K562 (cell line): ENCODE results near the gene RARA. TPM values are rescaled to one million over a fixed set of nuclear protein-coding genes. Genes with fewer than 3 reads are reported as not detected.

Experiments
- BRD9 ChIP-seq: fragments of 450-650 bp; IDR thresholded peaks from 2 replicates; pipeline ENCODE4 v1.6.1; 2018; ENCODE audit warnings: low read depth; ENCODE audit not compliant: partially characterized antibody
- FOXK2 ChIP-seq, 2 experiments: fragments of 450-650 bp; IDR thresholded peaks in 1 of 2; conservative IDR thresholded peaks in 1 of 2; 2 replicates each; pipeline ENCODE4 v1.6.1; 2016; ENCODE audit warnings: low read depth in 2 of 2, mild to moderate bottlenecking in 1 of 2
- MLLT1 ChIP-seq, 2 experiments: fragments of 450-650 bp; IDR thresholded peaks; 2 replicates each; pipeline ENCODE4 v1.6.1; 2016
- MLX ChIP-seq, 2 experiments: fragments of 450-650 bp in 1 of 2; sonication (generic) in 1 of 2; formaldehyde crosslinking; conservative IDR thresholded peaks; 2 replicates each; pipeline versions ENCODE4 v1.4.0 to v1.8.1; 2020 to 2022; ENCODE audit warnings: mild to moderate bottlenecking in 1 of 2, missing genetic modification reagents in 1 of 2
- NFE2L1 ChIP-seq: fragments of 450-650 bp; IDR thresholded peaks from 2 replicates; pipeline ENCODE4 v1.6.1; 2016; ENCODE audit warnings: missing genetic modification characterization, low read depth, mild to moderate bottlenecking, missing compliant biosample characterization, moderate library complexity, borderline replicate concordance
- PCBP2 ChIP-seq: fragments of 200-400 bp; formaldehyde crosslinking; IDR thresholded peaks from 2 replicates; pipeline ENCODE4 v1.6.1; 2018; ENCODE audit warnings: low read length, low read depth, mild to moderate bottlenecking, moderate library complexity; ENCODE audit not compliant: poor library complexity, severe bottlenecking
- PTBP1 ChIP-seq: fragments of 200-400 bp; formaldehyde crosslinking; IDR thresholded peaks from 2 replicates; pipeline ENCODE4 v1.6.1; 2017; ENCODE audit warnings: low read depth, low read length
- RBM14 ChIP-seq: fragments of 200-400 bp; formaldehyde crosslinking; IDR thresholded peaks from 2 replicates; pipeline ENCODE4 v1.6.1; 2018; ENCODE audit warnings: low read depth, mild to moderate bottlenecking, low read length, moderate library complexity, borderline replicate concordance; ENCODE audit not compliant: insufficient read depth
- STAT5B ChIP-seq: fragments of 250-450 bp; sonication (Bioruptor Pico); IDR thresholded peaks from 2 replicates; pipeline ENCODE4 v1.8.0; 2021; ENCODE audit warnings: mild to moderate bottlenecking, inconsistent platforms
- TAL1 ChIP-seq: fragments of 450-650 bp; IDR thresholded peaks from 2 replicates; pipeline ENCODE4 v1.6.1; 2016; ENCODE audit warnings: mild to moderate bottlenecking
- ZNF24 ChIP-seq: fragments of 450-650 bp; IDR thresholded peaks from 2 replicates; pipeline ENCODE4 v1.6.1; 2016
- ZNF3 ChIP-seq: fragments of 250-450 bp; sonication (Bioruptor Pico); IDR thresholded peaks from 2 replicates; pipeline ENCODE4 v1.5.0; 2021; ENCODE audit warnings: mild to moderate bottlenecking, moderate library complexity
- polyA plus RNA-seq, 8 experiments: library from polyadenylated mRNA; depleted of rRNA in 4 of 8; stranded (reverse) in 5 of 8; unstranded in 3 of 8; fragments of >200 nt; fragmentation: Nextera tagmentation in 2 of 8; fragmentation: Illumina TruSeq in 1 of 8; extraction: Ambion mirVana in 2 of 8; extraction: Trizol in 1 of 8; gene quantifications; 2 replicates each; pipeline versions ENCODE4 v1.2.1 to v1.2.3, GENCODE V29; 2011 to 2014; ENCODE audit warnings: inconsistent platforms in 1 of 8, missing spikeins in 1 of 8
- total RNA-seq, 7 experiments: library from RNA; depleted of rRNA in 6 of 7; stranded (reverse); fragments of >200 nt in 6 of 7; fragmentation: Illumina TruSeq in 2 of 7; extraction: Trizol in 2 of 7; gene quantifications; 2 replicates each; pipeline versions ENCODE4 v1.2.1 to v1.2.3, GENCODE V29; 2011 to 2021; ENCODE audit warnings: low replicate concordance in 1 of 7
- TF ChIP-seq, protein P1 (sequence below): fragments of 250-450 bp; sonication (Bioruptor Pico); IDR thresholded peaks from 2 replicates; pipeline ENCODE4 v1.5.0; 2020; ENCODE audit warnings: mild to moderate bottlenecking, borderline replicate concordance
- TF ChIP-seq, protein P2 (sequence below): fragments of 200-800 bp; sonication (Bioruptor generic); IDR thresholded peaks from 2 replicates; pipeline ENCODE4 v1.6.1; 2016; ENCODE audit warnings: missing genetic modification characterization, missing compliant biosample characterization
- TF ChIP-seq, protein P3 (sequence below): sonication (generic); formaldehyde crosslinking; IDR thresholded peaks from 2 replicates; pipeline ENCODE4 v1.8.1; 2022; ENCODE audit warnings: missing genetic modification reagents

Gene RARA
- total and polyA plus RNA-seq, 9 of the 15 experiments (the other 6 are each of a cell fraction or from before 2014, with no cell fraction given) = 0.10 to 28.0 (median 7.9) TPM

DNA sequence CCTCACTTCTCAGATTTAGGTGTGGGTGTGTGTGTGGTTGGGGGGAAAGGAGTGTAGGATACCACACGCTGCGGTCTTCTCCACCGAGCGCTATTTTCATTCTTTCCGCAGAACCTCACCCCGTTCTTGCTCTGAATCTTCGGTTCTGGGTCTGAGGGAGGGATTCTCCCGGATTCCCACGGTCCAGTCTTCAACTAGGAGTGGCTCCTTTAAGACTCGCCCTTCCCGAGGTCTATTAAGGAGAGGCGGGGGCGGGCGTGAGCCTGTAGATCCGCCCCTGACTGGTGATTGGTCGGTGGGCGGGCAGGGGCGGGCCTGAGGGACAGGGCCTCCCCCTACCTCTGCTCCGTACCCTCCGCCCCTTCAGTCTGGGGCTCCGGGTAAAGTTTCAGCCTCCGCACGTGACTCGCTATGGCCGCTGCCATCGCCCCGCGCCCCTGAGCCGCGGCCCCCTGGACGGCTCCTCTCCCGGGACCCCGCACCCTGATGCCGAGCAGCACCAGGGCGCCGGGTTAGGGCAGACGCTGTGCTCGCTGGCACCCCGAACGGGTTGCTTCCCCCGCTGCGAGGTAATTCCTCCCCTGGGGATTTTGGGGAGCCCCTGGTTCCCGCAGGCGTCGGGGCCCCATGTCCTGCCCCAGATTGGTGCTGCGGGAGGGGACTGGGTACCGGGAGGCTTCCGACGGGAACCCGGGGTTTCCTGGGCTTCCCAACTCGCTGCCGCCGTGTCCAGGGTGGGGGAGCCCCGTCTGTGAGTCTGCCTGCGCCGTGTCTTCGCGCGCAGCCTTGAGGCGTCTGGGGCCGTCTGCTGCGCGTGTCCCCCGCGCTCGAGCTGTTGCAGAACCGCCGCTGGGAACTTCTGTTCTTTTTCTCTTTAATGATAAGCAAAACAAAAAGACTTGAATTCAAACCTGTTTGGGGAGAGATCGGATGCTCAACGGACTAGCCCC lies 9.2 kb downstream of the RARA start (continued):
- no peak for TF ChIP-seq NFE2L1
- TF ChIP-seq, protein P1, sequence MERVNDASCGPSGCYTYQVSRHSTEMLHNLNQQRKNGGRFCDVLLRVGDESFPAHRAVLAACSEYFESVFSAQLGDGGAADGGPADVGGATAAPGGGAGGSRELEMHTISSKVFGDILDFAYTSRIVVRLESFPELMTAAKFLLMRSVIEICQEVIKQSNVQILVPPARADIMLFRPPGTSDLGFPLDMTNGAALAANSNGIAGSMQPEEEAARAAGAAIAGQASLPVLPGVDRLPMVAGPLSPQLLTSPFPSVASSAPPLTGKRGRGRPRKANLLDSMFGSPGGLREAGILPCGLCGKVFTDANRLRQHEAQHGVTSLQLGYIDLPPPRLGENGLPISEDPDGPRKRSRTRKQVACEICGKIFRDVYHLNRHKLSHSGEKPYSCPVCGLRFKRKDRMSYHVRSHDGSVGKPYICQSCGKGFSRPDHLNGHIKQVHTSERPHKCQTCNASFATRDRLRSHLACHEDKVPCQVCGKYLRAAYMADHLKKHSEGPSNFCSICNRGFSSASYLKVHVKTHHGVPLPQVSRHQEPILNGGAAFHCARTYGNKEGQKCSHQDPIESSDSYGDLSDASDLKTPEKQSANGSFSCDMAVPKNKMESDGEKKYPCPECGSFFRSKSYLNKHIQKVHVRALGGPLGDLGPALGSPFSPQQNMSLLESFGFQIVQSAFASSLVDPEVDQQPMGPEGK (CRISPR knock-in tag) = no peak
- no peak for TF ChIP-seq PTBP1
- no peak for TF ChIP-seq TAL1
- TF ChIP-seq ZNF24 = no peak
- TF ChIP-seq, protein P2, sequence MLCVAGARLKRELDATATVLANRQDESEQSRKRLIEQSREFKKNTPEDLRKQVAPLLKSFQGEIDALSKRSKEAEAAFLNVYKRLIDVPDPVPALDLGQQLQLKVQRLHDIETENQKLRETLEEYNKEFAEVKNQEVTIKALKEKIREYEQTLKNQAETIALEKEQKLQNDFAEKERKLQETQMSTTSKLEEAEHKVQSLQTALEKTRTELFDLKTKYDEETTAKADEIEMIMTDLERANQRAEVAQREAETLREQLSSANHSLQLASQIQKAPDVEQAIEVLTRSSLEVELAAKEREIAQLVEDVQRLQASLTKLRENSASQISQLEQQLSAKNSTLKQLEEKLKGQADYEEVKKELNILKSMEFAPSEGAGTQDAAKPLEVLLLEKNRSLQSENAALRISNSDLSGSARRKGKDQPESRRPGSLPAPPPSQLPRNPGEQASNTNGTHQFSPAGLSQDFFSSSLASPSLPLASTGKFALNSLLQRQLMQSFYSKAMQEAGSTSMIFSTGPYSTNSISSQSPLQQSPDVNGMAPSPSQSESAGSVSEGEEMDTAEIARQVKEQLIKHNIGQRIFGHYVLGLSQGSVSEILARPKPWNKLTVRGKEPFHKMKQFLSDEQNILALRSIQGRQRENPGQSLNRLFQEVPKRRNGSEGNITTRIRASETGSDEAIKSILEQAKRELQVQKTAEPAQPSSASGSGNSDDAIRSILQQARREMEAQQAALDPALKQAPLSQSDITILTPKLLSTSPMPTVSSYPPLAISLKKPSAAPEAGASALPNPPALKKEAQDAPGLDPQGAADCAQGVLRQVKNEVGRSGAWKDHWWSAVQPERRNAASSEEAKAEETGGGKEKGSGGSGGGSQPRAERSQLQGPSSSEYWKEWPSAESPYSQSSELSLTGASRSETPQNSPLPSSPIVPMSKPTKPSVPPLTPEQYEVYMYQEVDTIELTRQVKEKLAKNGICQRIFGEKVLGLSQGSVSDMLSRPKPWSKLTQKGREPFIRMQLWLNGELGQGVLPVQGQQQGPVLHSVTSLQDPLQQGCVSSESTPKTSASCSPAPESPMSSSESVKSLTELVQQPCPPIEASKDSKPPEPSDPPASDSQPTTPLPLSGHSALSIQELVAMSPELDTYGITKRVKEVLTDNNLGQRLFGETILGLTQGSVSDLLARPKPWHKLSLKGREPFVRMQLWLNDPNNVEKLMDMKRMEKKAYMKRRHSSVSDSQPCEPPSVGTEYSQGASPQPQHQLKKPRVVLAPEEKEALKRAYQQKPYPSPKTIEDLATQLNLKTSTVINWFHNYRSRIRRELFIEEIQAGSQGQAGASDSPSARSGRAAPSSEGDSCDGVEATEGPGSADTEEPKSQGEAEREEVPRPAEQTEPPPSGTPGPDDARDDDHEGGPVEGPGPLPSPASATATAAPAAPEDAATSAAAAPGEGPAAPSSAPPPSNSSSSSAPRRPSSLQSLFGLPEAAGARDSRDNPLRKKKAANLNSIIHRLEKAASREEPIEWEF (CRISPR knock-in tag) = no peak
- TF ChIP-seq, protein P3, sequence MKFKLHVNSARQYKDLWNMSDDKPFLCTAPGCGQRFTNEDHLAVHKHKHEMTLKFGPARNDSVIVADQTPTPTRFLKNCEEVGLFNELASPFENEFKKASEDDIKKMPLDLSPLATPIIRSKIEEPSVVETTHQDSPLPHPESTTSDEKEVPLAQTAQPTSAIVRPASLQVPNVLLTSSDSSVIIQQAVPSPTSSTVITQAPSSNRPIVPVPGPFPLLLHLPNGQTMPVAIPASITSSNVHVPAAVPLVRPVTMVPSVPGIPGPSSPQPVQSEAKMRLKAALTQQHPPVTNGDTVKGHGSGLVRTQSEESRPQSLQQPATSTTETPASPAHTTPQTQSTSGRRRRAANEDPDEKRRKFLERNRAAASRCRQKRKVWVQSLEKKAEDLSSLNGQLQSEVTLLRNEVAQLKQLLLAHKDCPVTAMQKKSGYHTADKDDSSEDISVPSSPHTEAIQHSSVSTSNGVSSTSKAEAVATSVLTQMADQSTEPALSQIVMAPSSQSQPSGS (CRISPR knock-in tag) = no peak
- no peak for TF ChIP-seq BRD9
- no peak for TF ChIP-seq MLLT1 (IDR thresholded peaks at IDR 0.05)
- peak in 1 of 2 experiments; percentile 47; a peak in 1 of 4 replicates for TF ChIP-seq FOXK2 (conservative IDR thresholded peaks at IDR 0.05 in 1 of 2, IDR thresholded peaks at IDR 0.05 in 1 of 2; ENCODE audit: low read depth in 2 of 2)
- no peak for TF ChIP-seq STAT5B (CRISPR knock-in tag)
- TF ChIP-seq PCBP2 = no peak
- TF ChIP-seq RBM14 = no peak
- no peak for TF ChIP-seq ZNF3 (CRISPR knock-in tag)
- TF ChIP-seq MLX (CRISPR knock-in tag; conservative IDR thresholded peaks at IDR 0.05) = no peak
